Ascending aorta (tissue), 2 donors: ENCODE measurements around the gene HNF1B. TPM values are rescaled to one million over a fixed set of nuclear protein-coding genes. Genes with fewer than 3 reads are reported as not detected.

ENCODE experiments used
- DNase-seq, 2 donors: peaks; one replicate each; pipeline ENCODE4 v3.0.0-alpha.2; 2019; ENCODE audit warnings: low spot score in 2 of 2
- H3K27ac ChIP-seq, 2 donors: fragments of 200-600 bp; sonication (generic); one replicate each; pipeline ENCODE4 v1.5.1; 2016 to 2017; ENCODE audit warnings: mild to moderate bottlenecking in 1 of 2
- H3K27me3 ChIP-seq: fragments of 200-600 bp; sonication (generic); one replicate; pipeline ENCODE4 v1.5.1; 2017
- H3K36me3 ChIP-seq, 2 donors: fragments of 200-600 bp; sonication (generic); one replicate each; pipeline ENCODE4 v1.5.1; 2016
- H3K4me1 ChIP-seq, 2 donors: fragments of 200-600 bp; sonication (generic); one replicate each; pipeline ENCODE4 v1.5.1; 2016 to 2017; ENCODE audit warnings: mild to moderate bottlenecking in 1 of 2
- H3K4me3 ChIP-seq, 2 donors: fragments of 200-600 bp; sonication (generic); one replicate each; pipeline ENCODE4 v1.5.1; 2016 to 2017; ENCODE audit warnings: mild to moderate bottlenecking in 1 of 2
- H3K9me3 ChIP-seq, 2 donors: fragments of 200-600 bp; sonication (generic); one replicate each; pipeline ENCODE4 v1.5.1; 2016
- CTCF ChIP-seq, 3 experiments: fragments of 200-600 bp in 2 of 3; fragments of 450-650 bp in 1 of 3; sonication (generic) in 2 of 3; IDR thresholded peaks; one replicate each; pipeline ENCODE4 v1.5.1; 2016 to 2019; ENCODE audit warnings: antibody characterized with exemption in 3 of 3, mild to moderate bottlenecking in 1 of 3, moderate library complexity in 1 of 3
- intact Hi-C: fragments of 100-400 bp; cut with DNase I; formaldehyde crosslinking; loops from one replicate; pipeline ENCODE4 v1.15.1; 2023
- total RNA-seq: library from RNA; depleted of rRNA; stranded (reverse); fragments of >200 nt; gene quantifications from one replicate; pipeline ENCODE4 v1.1.0, GENCODE V29; 2016

The HNF1B gene
- total RNA-seq, 1 donor from 2014 or later = not detected

- Histone ChIP-seq H3K9me3 (peaks cover 0 to 6% of the 10 kb centered on the region in 2 donors), H3K4me1 (no peaks in the 10 kb centered on the region), H3K27me3 (no peaks in the 10 kb centered on the region), H3K4me3 (no peak overlapping the region), H3K27ac (no peak overlapping the region), H3K36me3 (no peaks in the 10 kb centered on the region)
- no peak for DNase-seq
- no peak for TF ChIP-seq CTCF (IDR thresholded peaks at IDR 0.05)
- intact Hi-C loops = no loop called here
Observed at GRCh38 chr17:37695726-37696125, 49.1 kb downstream of the HNF1B start.

GRCh38 chr17:37694734-37695133 lies 50.1 kb downstream of the HNF1B start:
- no peaks in the 10 kb centered on the region for H3K36me3 ChIP-seq
- no peaks in the 10 kb centered on the region for H3K4me1 ChIP-seq
- no peak overlapping the region for H3K4me3 ChIP-seq
- no peak for TF ChIP-seq CTCF (IDR thresholded peaks at IDR 0.05)
- DNase-seq = no peak
- H3K27ac ChIP-seq = no peak overlapping the region
- H3K9me3 ChIP-seq = peaks cover 0 to 6% of the 10 kb centered on the region in 2 donors
- intact Hi-C loops = no loop called here
- H3K27me3 ChIP-seq = no peaks in the 10 kb centered on the region

- Histone ChIP-seq H3K36me3 (no peaks in the 10 kb centered on the region), H3K9me3 (peaks cover 0 to 6% of the 10 kb centered on the region in 2 donors), H3K27ac (no peak overlapping the region), H3K27me3 (no peaks in the 10 kb centered on the region), H3K4me1 (no peaks in the 10 kb centered on the region), H3K4me3 (no peak overlapping the region)
- intact Hi-C loops = no loop called here
- TF ChIP-seq CTCF (IDR thresholded peaks at IDR 0.05) = no peak
- no peak for DNase-seq
Observed at GRCh38 chr17:37693328-37693727, 51.5 kb downstream of the HNF1B start.

GRCh38 chr17:37691807-37692206 lies 53.1 kb downstream of the HNF1B start:
- intact Hi-C loops = no loop called here
- Histone ChIP-seq H3K36me3 (no peaks in the 10 kb centered on the region), H3K4me1 (no peaks in the 10 kb centered on the region), H3K27me3 (no peaks in the 10 kb centered on the region), H3K4me3 (no peak overlapping the region), H3K9me3 (peaks cover 0 to 6% of the 10 kb centered on the region in 2 donors), H3K27ac (no peak overlapping the region)
- no peak for TF ChIP-seq CTCF (IDR thresholded peaks at IDR 0.05)
- DNase-seq = no peak

- no peaks in the 10 kb centered on the region for H3K27me3 ChIP-seq
- no peak overlapping the region for H3K4me3 ChIP-seq
- TF ChIP-seq CTCF (IDR thresholded peaks at IDR 0.05) = no peak
- no peak for DNase-seq
- intact Hi-C loops = no loop called here
- H3K36me3 ChIP-seq = no peaks in the 10 kb centered on the region
- H3K9me3 ChIP-seq = no peaks in the 10 kb centered on the region
- no peak overlapping the region for H3K27ac ChIP-seq
- no peaks in the 10 kb centered on the region for H3K4me1 ChIP-seq
Observed at GRCh38 chr17:37689317-37689716, 55.5 kb downstream of the HNF1B start.

GRCh38 chr17:37683454-37683984 lies 61.3 kb downstream of the HNF1B start:
- no peaks in the 10 kb centered on the region for H3K4me1 ChIP-seq
- TF ChIP-seq CTCF (IDR thresholded peaks at IDR 0.05) = no peak
- DNase-seq = no peak
- intact Hi-C loops = no loop called here
- H3K9me3 ChIP-seq = no peaks in the 10 kb centered on the region
- H3K4me3 ChIP-seq = no peak overlapping the region
- no peaks in the 10 kb centered on the region for H3K27me3 ChIP-seq
- H3K27ac ChIP-seq = no peak overlapping the region
- no peaks in the 10 kb centered on the region for H3K36me3 ChIP-seq
